Measurements from ENCODE around the gene ABTB2.

- TF ChIP-seq CTCF (conservative IDR thresholded peaks at IDR 0.05 in 1 of 2, IDR thresholded peaks at IDR 0.05 in 1 of 2; ENCODE audit: low read depth in 1 of 2, low read length in 2 of 2) (no peak), EZH2 (IDR thresholded peaks at IDR 0.05; ENCODE audit: low read length, missing control alignments) (no peak)
Measured at GRCh38 chr11:34345540-34345876, 12.3 kb downstream of the ABTB2 start.
